NCI-H82 treated with DMSO at 0.1 percent for 48 hours (cell line): ENCODE measurements around the gene ASCC3.

Experiments used
- DNase-seq: peaks from one replicate; lab custom pipeline; 2025; ENCODE audit not compliant: unreplicated experiment; lab: John Stamatoyannopoulos, UW

The ASCC3 gene

GRCh38 chr6:100467129-100468015, 413.8 kb downstream of the ASCC3 start:
- DNase-seq = no peak

GRCh38 chr6:100466410-100467128, 414.6 kb downstream of the ASCC3 start:
- DNase-seq = no peak

- no peak for DNase-seq
These were observed 415.3 kb downstream of the ASCC3 start for GRCh38 chr6:100465701-100466409.

- peak; percentile 40 for DNase-seq
These were observed 416.0 kb downstream of the ASCC3 start, which contains the start of gene SIM1 for GRCh38 chr6:100464903-100465700. Gene SIM1 (minus strand): TSS chr6:100464921. CDS start chr6:100463468, 1,453 bp downstream.

GRCh38 chr6:100464162-100464851, 416.8 kb downstream of the ASCC3 start:
- no peak for DNase-seq

- no peak for DNase-seq
These were observed 417.4 kb downstream of the ASCC3 start for GRCh38 chr6:100463630-100464161.

- no peak for DNase-seq
These were observed 418.2 kb downstream of the ASCC3 start for GRCh38 chr6:100462706-100463629.

GRCh38 chr6:100461917-100462705, 419.0 kb downstream of the ASCC3 start:
- DNase-seq = no peak

GRCh38 chr6:100461278-100461916, 419.7 kb downstream of the ASCC3 start:
- peak; percentile 53 for DNase-seq

GRCh38 chr6:100460650-100461204, 420.4 kb downstream of the ASCC3 start:
- DNase-seq = peak; percentile 30

- no peak for DNase-seq
These were observed 421.4 kb downstream of the ASCC3 start for GRCh38 chr6:100459592-100460184.

GRCh38 chr6:100458841-100459591, 422.1 kb downstream of the ASCC3 start:
- no peak for DNase-seq
